Neural progenitor cell (in vitro differentiated cells): Measurements from ENCODE around the gene SLC44A1. TPM values are rescaled to one million over a fixed set of nuclear protein-coding genes. Genes with fewer than 3 reads are reported as not detected.

Experiments
- DNase-seq: peaks from one replicate; pipeline ENCODE4 v3.0.0-alpha.2; 2016; ENCODE audit warnings: low spot score
- H2AFZ ChIP-seq: fragments of 200-600 bp; sonication (generic); replicated peaks from 2 replicates; pipeline ENCODE4 v1.6.1; 2016; ENCODE audit warnings: antibody characterized with exemption
- H3F3A ChIP-seq: fragments of 200-600 bp; sonication (generic); 2 replicates; pipeline ENCODE4 v1.6.1; 2016; ENCODE audit warnings: antibody characterized with exemption, low read depth
- H3K27ac ChIP-seq: fragments of 200-600 bp; sonication (generic); 2 replicates; pipeline ENCODE4 v1.5.1; 2016; ENCODE audit warnings: mild to moderate bottlenecking
- H3K27me3 ChIP-seq: fragments of 200-600 bp; sonication (generic); 2 replicates; pipeline ENCODE4 v1.6.1; 2016; ENCODE audit warnings: mild to moderate bottlenecking, moderate library complexity
- H3K36me3 ChIP-seq: fragments of 200-600 bp; sonication (generic); 2 replicates; pipeline ENCODE4 v1.5.1; 2016
- H3K4me1 ChIP-seq: fragments of 200-600 bp; sonication (generic); 2 replicates; pipeline ENCODE4 v1.6.1; 2016; ENCODE audit warnings: mixed run types
- H3K4me2 ChIP-seq: fragments of 200-600 bp; sonication (generic); 2 replicates; pipeline ENCODE4 v1.6.1; 2016
- H3K4me3 ChIP-seq: fragments of 200-600 bp; sonication (generic); 2 replicates; pipeline ENCODE4 v1.5.1; 2016
- H3K79me2 ChIP-seq: fragments of 200-600 bp; sonication (generic); 2 replicates; pipeline ENCODE4 v1.6.1; 2016; ENCODE audit warnings: low read depth
- H3K9ac ChIP-seq: fragments of 200-600 bp; sonication (generic); 2 replicates; pipeline ENCODE4 v1.6.1; 2016
- H3K9me3 ChIP-seq: fragments of 200-600 bp; sonication (generic); 2 replicates; pipeline ENCODE4 v1.5.1; 2016; ENCODE audit warnings: low read depth
- H4K20me1 ChIP-seq: fragments of 200-600 bp; sonication (generic); 2 replicates; pipeline ENCODE4 v1.6.1; 2016; ENCODE audit warnings: low read depth
- H3K27ac Mint-ChIP-seq: 3 replicates; pipeline ENCODE4 v1.8.0; 2021; ENCODE audit warnings: mixed read lengths
- H3K27me3 Mint-ChIP-seq: 2 replicates; pipeline ENCODE4 v1.8.0; 2022; ENCODE audit warnings: low read depth, mild to moderate bottlenecking, inconsistent platforms, moderate library complexity, mixed read lengths; ENCODE audit not compliant: insufficient read depth
- H3K36me3 Mint-ChIP-seq: 3 replicates; pipeline ENCODE4 v1.8.0; 2021; ENCODE audit warnings: mixed read lengths
- H3K4me1 Mint-ChIP-seq: 3 replicates; pipeline ENCODE4 v1.8.0; 2021; ENCODE audit warnings: mixed read lengths
- H3K4me3 Mint-ChIP-seq: 3 replicates; pipeline ENCODE4 v1.8.0; 2021; ENCODE audit warnings: mild to moderate bottlenecking, moderate library complexity, mixed read lengths
- H3K9me3 Mint-ChIP-seq: 3 replicates; pipeline ENCODE4 v1.8.0; 2020; ENCODE audit warnings: mixed read lengths
- EZH2 ChIP-seq: fragments of 200-600 bp; sonication (generic); IDR thresholded peaks from 2 replicates; pipeline ENCODE4 v1.6.1; 2017; ENCODE audit warnings: antibody characterized with exemption, mild to moderate bottlenecking, moderate library complexity
- EZH2phosphoT487 ChIP-seq: fragments of 200-600 bp; sonication (generic); IDR thresholded peaks from 2 replicates; pipeline ENCODE4 v1.6.1; 2017; ENCODE audit warnings: antibody characterized with exemption
- total RNA-seq: library from RNA; depleted of rRNA; stranded (reverse); fragments of >200 nt; gene quantifications from 2 replicates; pipeline ENCODE4 v1.2.3, GENCODE V29; 2015; ENCODE audit warnings: low replicate concordance
- TF ChIP-seq, protein P1 (sequence below): fragments of 200-600 bp; sonication (generic); IDR thresholded peaks from 2 replicates; pipeline ENCODE4 v1.5.1; 2017; ENCODE audit warnings: antibody characterized with exemption, mild to moderate bottlenecking

The SLC44A1 gene
- total RNA-seq, 1 donor from 2014 or later, result 41.4 TPM

DNA sequence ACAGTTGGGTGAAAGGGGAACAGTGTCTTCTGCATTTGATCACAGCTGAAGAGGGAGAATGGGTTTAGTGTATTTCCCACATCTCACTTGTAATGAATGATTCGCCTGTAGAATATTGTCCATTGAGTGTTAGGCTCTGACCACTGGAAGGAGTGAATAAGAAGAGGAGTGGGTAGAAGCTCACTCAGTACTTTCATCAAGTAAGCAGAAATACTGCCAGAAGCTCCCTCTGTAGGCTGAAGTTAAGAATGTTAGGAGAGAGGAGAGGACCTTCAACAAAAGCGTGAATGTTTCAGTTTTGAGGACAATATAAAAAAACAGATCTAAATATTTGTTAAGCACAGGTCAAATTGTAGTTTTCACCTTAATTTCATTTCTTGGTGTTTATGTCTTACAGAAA lies 230.9 kb downstream of the SLC44A1 start:
- peaks cover 10% of the 10 kb centered on the region for H3F3A ChIP-seq
- H3K4me2 ChIP-seq, result no peak overlapping the region
- H3K27ac ChIP-seq, result no peak overlapping the region
- Mint-ChIP-seq H3K4me1 (no peaks in the 10 kb centered on the region), H3K27ac (no peak overlapping the region), H3K27me3 (no peaks in the 10 kb centered on the region), H3K9me3 (peaks cover 1% of the 10 kb centered on the region), H3K36me3 (peaks cover 12% of the 10 kb centered on the region), H3K4me3 (no peak overlapping the region)
- peaks cover 20% of the 10 kb centered on the region for H4K20me1 ChIP-seq
- H3K27me3 ChIP-seq, result no peaks in the 10 kb centered on the region
- no peaks in the 10 kb centered on the region for H3K9me3 ChIP-seq
- no peak overlapping the region for H3K4me3 ChIP-seq
- H3K79me2 ChIP-seq, result peaks cover 10% of the 10 kb centered on the region
- TF ChIP-seq EZH2 (no peak), EZH2phosphoT487 (no peak)
- TF ChIP-seq, protein P1, sequence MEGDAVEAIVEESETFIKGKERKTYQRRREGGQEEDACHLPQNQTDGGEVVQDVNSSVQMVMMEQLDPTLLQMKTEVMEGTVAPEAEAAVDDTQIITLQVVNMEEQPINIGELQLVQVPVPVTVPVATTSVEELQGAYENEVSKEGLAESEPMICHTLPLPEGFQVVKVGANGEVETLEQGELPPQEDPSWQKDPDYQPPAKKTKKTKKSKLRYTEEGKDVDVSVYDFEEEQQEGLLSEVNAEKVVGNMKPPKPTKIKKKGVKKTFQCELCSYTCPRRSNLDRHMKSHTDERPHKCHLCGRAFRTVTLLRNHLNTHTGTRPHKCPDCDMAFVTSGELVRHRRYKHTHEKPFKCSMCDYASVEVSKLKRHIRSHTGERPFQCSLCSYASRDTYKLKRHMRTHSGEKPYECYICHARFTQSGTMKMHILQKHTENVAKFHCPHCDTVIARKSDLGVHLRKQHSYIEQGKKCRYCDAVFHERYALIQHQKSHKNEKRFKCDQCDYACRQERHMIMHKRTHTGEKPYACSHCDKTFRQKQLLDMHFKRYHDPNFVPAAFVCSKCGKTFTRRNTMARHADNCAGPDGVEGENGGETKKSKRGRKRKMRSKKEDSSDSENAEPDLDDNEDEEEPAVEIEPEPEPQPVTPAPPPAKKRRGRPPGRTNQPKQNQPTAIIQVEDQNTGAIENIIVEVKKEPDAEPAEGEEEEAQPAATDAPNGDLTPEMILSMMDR, result peak; percentile 58
- H3K36me3 ChIP-seq, result peaks cover 4% of the 10 kb centered on the region
- no peak overlapping the region for H2AFZ ChIP-seq
- H3K4me1 ChIP-seq, result no peaks in the 10 kb centered on the region
- H3K9ac ChIP-seq, result no peak overlapping the region
- DNase-seq, result peak; percentile 37

DNA sequence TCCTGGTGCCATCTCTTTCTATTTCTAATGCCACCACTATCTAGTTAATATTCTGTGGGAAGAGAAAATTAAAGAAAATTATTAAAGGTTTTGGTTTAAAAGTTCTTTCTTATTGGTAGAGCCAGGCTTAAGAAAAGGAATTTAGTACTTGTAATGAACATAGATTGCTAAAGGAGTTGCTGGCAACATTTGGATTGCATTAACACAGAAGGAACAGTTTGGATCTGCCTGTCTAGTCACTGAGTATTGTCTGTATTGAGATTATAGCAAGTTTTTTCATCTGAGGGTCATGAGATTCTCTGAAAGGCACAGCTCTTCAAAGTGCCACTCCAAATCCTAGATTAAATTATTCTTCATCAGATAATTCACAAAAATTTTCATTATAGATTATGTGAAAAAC lies 235.4 kb downstream of the SLC44A1 start:
- Histone ChIP-seq H3K27ac (no peak overlapping the region), H4K20me1 (peaks cover 5% of the 10 kb centered on the region), H3K9ac (no peak overlapping the region), H3K4me1 (no peaks in the 10 kb centered on the region), H3K4me3 (no peak overlapping the region), H3K9me3 (no peaks in the 10 kb centered on the region), H3K36me3 (peaks cover 2% of the 10 kb centered on the region), H3K27me3 (no peaks in the 10 kb centered on the region), H3K79me2 (peaks cover 10% of the 10 kb centered on the region), H3F3A (peaks cover 4% of the 10 kb centered on the region), H3K4me2 (no peak overlapping the region), H2AFZ (no peak overlapping the region)
- Mint-ChIP-seq H3K4me3 (no peak overlapping the region), H3K9me3 (no peaks in the 10 kb centered on the region), H3K36me3 (peaks cover 4% of the 10 kb centered on the region), H3K27me3 (no peaks in the 10 kb centered on the region), H3K27ac (no peak overlapping the region), H3K4me1 (no peaks in the 10 kb centered on the region)
- no peak for DNase-seq
- TF ChIP-seq EZH2phosphoT487, result no peak
- TF ChIP-seq, protein P1, result no peak
- TF ChIP-seq EZH2, result no peak

DNA sequence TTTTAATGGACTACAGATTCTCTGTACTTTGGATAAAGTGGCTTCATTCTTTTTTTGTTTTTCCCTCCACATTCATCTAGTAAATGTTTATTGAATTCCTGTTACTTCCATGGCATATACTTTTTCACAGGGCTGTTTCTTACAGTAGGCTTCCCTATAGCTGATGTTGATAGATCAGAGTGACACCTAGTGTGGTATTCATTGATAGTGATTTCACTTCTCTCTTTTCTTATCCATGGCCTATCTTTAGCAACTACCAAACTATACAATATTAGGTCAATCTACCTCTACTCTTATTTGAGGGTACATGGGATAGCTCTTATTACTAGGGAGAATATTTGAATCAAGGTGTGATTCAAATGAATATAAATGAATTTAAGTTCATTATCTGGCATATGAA lies 239.2 kb downstream of the SLC44A1 start:
- no peak overlapping the region for H2AFZ ChIP-seq
- peaks cover 13% of the 10 kb centered on the region for H3K36me3 ChIP-seq
- Mint-ChIP-seq H3K4me3 (no peak overlapping the region), H3K36me3 (peaks cover 24% of the 10 kb centered on the region), H3K9me3 (no peaks in the 10 kb centered on the region), H3K27me3 (no peaks in the 10 kb centered on the region), H3K4me1 (no peaks in the 10 kb centered on the region), H3K27ac (no peak overlapping the region)
- H4K20me1 ChIP-seq, result no peaks in the 10 kb centered on the region
- H3K9ac ChIP-seq, result no peak overlapping the region
- H3K27ac ChIP-seq, result no peak overlapping the region
- no peaks in the 10 kb centered on the region for H3K4me1 ChIP-seq
- H3K27me3 ChIP-seq, result no peaks in the 10 kb centered on the region
- H3K79me2 ChIP-seq, result no peaks in the 10 kb centered on the region
- DNase-seq, result no peak
- H3F3A ChIP-seq, result no peaks in the 10 kb centered on the region
- H3K9me3 ChIP-seq, result no peaks in the 10 kb centered on the region
- H3K4me3 ChIP-seq, result no peak overlapping the region
- no peak for TF ChIP-seq EZH2phosphoT487
- TF ChIP-seq EZH2, result no peak
- TF ChIP-seq, protein P1, result no peak
- no peak overlapping the region for H3K4me2 ChIP-seq
